Endothelial cell of umbilical vein (primary cell): Measurements from ENCODE around the gene PSMA5. TPM values are rescaled to one million over a fixed set of nuclear protein-coding genes. Genes with fewer than 3 reads are reported as not detected.

ENCODE experiments used
- BruUV-seq: library from RNA; stranded (reverse); fragments of 400-500 nt; replicated peaks from 2 replicates; lab custom pipeline; 2021; lab: Mats Ljungman, UMichigan
- CTCF ChIA-PET: fragments of 300-600, 350-600 bp; sonication (Branson Sonifier 250); formaldehyde crosslinking; loops from one replicate; lab custom pipeline; 2021; ENCODE audit warnings: antibody characterized with exemption, inconsistent platforms; lab: Charles Lee
- POLR2A ChIA-PET: fragments of 300-600, 350-600 bp; sonication (Branson Sonifier 250); formaldehyde crosslinking; loops from one replicate; lab custom pipeline; 2021; ENCODE audit warnings: antibody characterized with exemption, inconsistent platforms; lab: Charles Lee
- DNase-seq: peaks from one replicate; pipeline ENCODE4 v3.0.0-alpha.2; 2011; ENCODE audit warnings: low read depth, low spot score
- FAIRE-seq: peaks from 2 replicates; lab custom pipeline; 2011; peaks lifted over from hg19 to GRCh38; lab: Jason Lieb, UNC
- H2AFZ ChIP-seq: 2 replicates; pipeline ENCODE4 v1.6.0; 2012; ENCODE audit warnings: low read depth, low read length, control low read depth, inconsistent platforms
- H3K27ac ChIP-seq: 2 replicates; pipeline ENCODE4 v1.5.1; 2011; ENCODE audit warnings: low read depth, mild to moderate bottlenecking, control low read depth, low read length, moderate library complexity; ENCODE audit not compliant: insufficient read depth
- H3K27me3 ChIP-seq, 2 experiments: 2 replicates each; pipeline versions ENCODE4 v1.6.0 to v1.6.1; 2011; ENCODE audit warnings: low read length in 2 of 2, mixed read lengths in 1 of 2; ENCODE audit not compliant: control insufficient read depth in 2 of 2, insufficient read depth in 2 of 2
- H3K36me3 ChIP-seq, 2 experiments: 2 replicates in 1 of 2; 3 replicates in 1 of 2; pipeline ENCODE4 v1.5.1; 2011; ENCODE audit warnings: low read length in 2 of 2, mild to moderate bottlenecking in 1 of 2, moderate library complexity in 1 of 2; ENCODE audit not compliant: control insufficient read depth in 2 of 2, insufficient read depth in 2 of 2; ENCODE audit errors: extremely low read depth in 1 of 2
- H3K4me1 ChIP-seq: 3 replicates; pipeline ENCODE4 v1.5.1; 2011; ENCODE audit warnings: mild to moderate bottlenecking, low read length; ENCODE audit not compliant: control insufficient read depth, insufficient read depth; ENCODE audit errors: extremely low read depth
- H3K4me2 ChIP-seq: 2 replicates; pipeline ENCODE4 v1.6.1; 2011; ENCODE audit warnings: low read length, control low read depth, mixed read lengths; ENCODE audit not compliant: insufficient read depth
- H3K4me3 ChIP-seq, 3 experiments: fragments of 200-600 bp in 1 of 3; sonication (generic), shearing (Covaris generic) in 1 of 3; replicated peaks in 1 of 3; 2 replicates each; pipeline ENCODE4 v1.5.1; 2011 to 2016; ENCODE audit warnings: control low read depth in 3 of 3, low read length in 3 of 3, mild to moderate bottlenecking in 2 of 3, inconsistent platforms in 1 of 3, low read depth in 1 of 3, moderate library complexity in 1 of 3; ENCODE audit not compliant: insufficient read depth in 1 of 3
- H3K79me2 ChIP-seq: 2 replicates; pipeline ENCODE4 v1.6.0; 2012; ENCODE audit warnings: low read length, inconsistent platforms; ENCODE audit not compliant: control insufficient read depth, insufficient read depth
- H3K9ac ChIP-seq: replicated peaks from 2 replicates; pipeline ENCODE3; 2011; ENCODE audit warnings: low read length, control low read depth; ENCODE audit not compliant: insufficient read depth; ENCODE audit errors: extremely low read depth
- H3K9me1 ChIP-seq: replicated peaks from 3 replicates; pipeline ENCODE4 v1.6.0; 2011; ENCODE audit warnings: mild to moderate bottlenecking, low read length; ENCODE audit not compliant: control insufficient read depth, insufficient read depth; ENCODE audit errors: extremely low read depth
- H3K9me3 ChIP-seq: replicated peaks from 2 replicates; pipeline ENCODE4 v1.5.1; 2012; ENCODE audit warnings: low read length, inconsistent platforms; ENCODE audit not compliant: control insufficient read depth, insufficient read depth
- H4K20me1 ChIP-seq: replicated peaks from 2 replicates; pipeline ENCODE3; 2011; ENCODE audit warnings: mild to moderate bottlenecking, low read length; ENCODE audit not compliant: control insufficient read depth, insufficient read depth; ENCODE audit errors: extremely low read depth
- GATA2 ChIP-seq: IDR thresholded peaks from 2 replicates; pipeline ENCODE4 v1.7.0; 2011; ENCODE audit warnings: low read depth, mild to moderate bottlenecking, moderate library complexity, mixed read lengths, low read length; ENCODE audit not compliant: insufficient read length, insufficient read depth
- JUN ChIP-seq: IDR thresholded peaks from 2 replicates; pipeline ENCODE4 v1.6.1; 2011; ENCODE audit warnings: borderline replicate concordance, low read depth; ENCODE audit not compliant: insufficient read length, insufficient read depth
- POLR2A ChIP-seq: IDR thresholded peaks from 2 replicates; pipeline ENCODE4 v1.6.1; 2012; ENCODE audit warnings: low read depth, mild to moderate bottlenecking, control low read depth, low read length
- dilution Hi-C: fragments of 300-500 bp; cut with MboI; formaldehyde crosslinking; loops from one replicate; pipeline ENCODE4 v1.15.0; 2019; ENCODE audit warnings: low sequenced_read_pairs; ENCODE audit not compliant: extremely low pct_ligation_motif_present
- intact Hi-C: fragments of 100-400 bp; cut with micrococcal nuclease; formaldehyde crosslinking; loops from one replicate; pipeline ENCODE4 v1.10.0; 2022
- polyA plus RNA-seq, 4 experiments: library from polyadenylated mRNA; depleted of rRNA in 3 of 4; stranded (reverse) in 3 of 4; unstranded in 1 of 4; fragments of >200 nt; gene quantifications; 2 replicates each; pipeline versions ENCODE4 v1.2.1 to v1.2.3, GENCODE V29; 2011 to 2012; ENCODE audit warnings: missing spikeins in 1 of 4
- total RNA-seq: library from RNA; stranded (reverse); gene quantifications from 2 replicates; pipeline ENCODE4 v1.2.3, GENCODE V29; 2021

The PSMA5 gene
- total and polyA plus RNA-seq, 2 donors (not counting 3 experiments of a cell fraction or from before 2014, with no cell fraction given), result 98.1 to 125 TPM

DNA sequence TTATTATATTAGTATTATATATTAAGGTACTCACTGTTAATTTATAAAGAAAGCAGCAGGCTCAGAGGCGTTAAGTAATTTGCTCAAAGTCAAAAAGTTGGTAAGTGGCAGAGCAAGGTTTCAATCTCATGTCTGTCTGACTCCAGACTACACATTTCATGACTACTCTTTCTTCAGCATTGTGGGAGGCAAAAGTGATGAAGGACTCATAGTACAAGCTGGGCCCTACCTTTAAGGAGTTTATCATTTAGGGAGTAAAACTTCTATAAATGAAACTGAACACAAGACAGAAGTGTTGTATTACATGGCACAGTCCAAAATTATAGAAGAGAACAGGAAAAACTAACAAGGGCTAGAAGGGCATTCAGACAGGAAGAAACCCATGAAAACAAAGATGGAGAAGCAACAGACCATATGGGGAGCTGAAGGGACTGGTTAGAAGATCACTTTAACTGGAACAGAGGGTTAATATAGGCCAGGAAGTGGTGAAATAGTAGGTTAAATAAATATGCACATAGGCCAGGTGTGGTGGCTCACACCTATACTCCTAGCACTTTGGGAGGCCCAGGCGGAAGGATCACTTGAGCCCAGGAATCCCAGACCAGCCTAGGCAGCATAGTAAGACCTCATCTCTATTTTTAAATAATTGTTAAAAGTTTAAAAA, 40.1 kb downstream of the PSMA5 start:
- Histone ChIP-seq H3K4me3 (no peak overlapping the region), H2AFZ (no peak overlapping the region), H3K9me1 (no peaks in the 10 kb centered on the region), H3K27me3 (peaks cover 9 to 16% of the 10 kb centered on the region in 2 experiments), H3K27ac (no peak overlapping the region), H3K36me3 (no peaks in the 10 kb centered on the region), H3K9me3 (no peaks in the 10 kb centered on the region), H4K20me1 (no peaks in the 10 kb centered on the region), H3K4me1 (peaks cover 3% of the 10 kb centered on the region), H3K4me2 (no peak overlapping the region), H3K9ac (no peak overlapping the region), H3K79me2 (no peaks in the 10 kb centered on the region)
- ChIA-PET CTCF (interaction anchor here (0.6 to 1.2 kb wide), 2 partner anchors 12 to 13 kb away, joined by 3 to 4 read pairs; partner anchors contain the start of gene SORT1), POLR2A (no interaction called here)
- dilution Hi-C loops (no loop called here), intact Hi-C loops (no loop called here)
- DNase-seq, result no peak
- no TSS peak for BruUV-seq
- TF ChIP-seq GATA2, result no peak
- FAIRE-seq, result no peak

- DNase-seq (no peak), FAIRE-seq (no peak)
- dilution Hi-C loops, result no loop called here
- Histone ChIP-seq H4K20me1 (no peaks in the 10 kb centered on the region), H3K4me1 (no peaks in the 10 kb centered on the region), H3K4me2 (no peak overlapping the region), H3K79me2 (no peaks in the 10 kb centered on the region), H3K27ac (no peak overlapping the region), H3K36me3 (no peaks in the 10 kb centered on the region), H2AFZ (no peak overlapping the region), H3K9me1 (no peaks in the 10 kb centered on the region), H3K9ac (no peak overlapping the region), H3K4me3 (no peak overlapping the region), H3K27me3 (peaks cover 9 to 11% of the 10 kb centered on the region in 2 experiments), H3K9me3 (no peaks in the 10 kb centered on the region)
- TF ChIP-seq JUN (no peak), POLR2A (no peak)
- intact Hi-C loops, result no loop called here
- BruUV-seq, result no TSS peak
- ChIA-PET CTCF (interaction anchor here (0.6 kb wide), 1 partner anchor 12 kb away, joined by 3 read pairs; the partner anchor contains the start of gene SORT1), POLR2A (no interaction called here)
Observed at GRCh38 chr1:109385417-109385816, 40.8 kb downstream of the PSMA5 start.
